A673 (cell line): ENCODE results near the gene CTAGE1. TPM values are rescaled to one million over a fixed set of nuclear protein-coding genes. Genes with fewer than 3 reads are reported as not detected.

Experiments used
- BruUV-seq: library from RNA; stranded (reverse); fragments of 400-500 nt; replicated peaks from 2 replicates; lab custom pipeline; 2021; lab: Mats Ljungman, UMichigan
- CTCF ChIA-PET: fragments of 300-600 bp; sonication (Branson Sonifier 250); formaldehyde crosslinking; loops from one replicate; lab custom pipeline; 2022; ENCODE audit warnings: antibody characterized with exemption; lab: Charles Lee
- POLR2A ChIA-PET: fragments of 300-600 bp; sonication (Branson Sonifier 250); formaldehyde crosslinking; loops from one replicate; lab custom pipeline; 2022; ENCODE audit warnings: antibody characterized with exemption; ENCODE audit not compliant: low non-redundant PET; lab: Charles Lee
- DNase-seq: peaks from one replicate; pipeline ENCODE4 v3.0.0-alpha.2; 2015; ENCODE audit warnings: low spot score
- H3K27ac ChIP-seq: fragments of 200-600 bp; sonication (generic); 2 replicates; pipeline ENCODE4 v1.5.1; 2016; ENCODE audit warnings: mixed run types, low read depth, mild to moderate bottlenecking, mixed read lengths, antibody characterized with exemption, low read length; ENCODE audit not compliant: poor library complexity, severe bottlenecking
- H3K27me3 ChIP-seq: fragments of 200-600 bp; sonication (generic); replicated peaks from 2 replicates; pipeline ENCODE4 v1.6.1; 2017; ENCODE audit warnings: mixed run types, low read depth, mild to moderate bottlenecking, mixed read lengths, antibody characterized with exemption, low read length; ENCODE audit not compliant: insufficient read depth, poor library complexity
- H3K36me3 ChIP-seq: fragments of 200-600 bp; sonication (generic); 2 replicates; pipeline ENCODE4 v1.6.1; 2016; ENCODE audit warnings: mixed run types, mild to moderate bottlenecking, mixed read lengths, antibody characterized with exemption, low read length; ENCODE audit not compliant: insufficient read depth, poor library complexity, severe bottlenecking
- H3K4me1 ChIP-seq: fragments of 200-600 bp; sonication (generic); 2 replicates; pipeline ENCODE4 v1.6.1; 2017; ENCODE audit warnings: mixed run types, mild to moderate bottlenecking, mixed read lengths, antibody characterized with exemption, low read length; ENCODE audit not compliant: insufficient read depth, poor library complexity, severe bottlenecking
- H3K4me3 ChIP-seq: fragments of 200-600 bp; sonication (generic); 2 replicates; pipeline ENCODE4 v1.5.1; 2016; ENCODE audit warnings: low read depth, mixed run types, mild to moderate bottlenecking, mixed read lengths, low read length; ENCODE audit not compliant: poor library complexity, severe bottlenecking
- H3K9me3 ChIP-seq: fragments of 200-600 bp; sonication (generic); 2 replicates; pipeline ENCODE4 v1.6.1; 2016; ENCODE audit warnings: mixed run types, low read depth, mild to moderate bottlenecking, mixed read lengths, antibody characterized with exemption, low read length; ENCODE audit not compliant: poor library complexity, severe bottlenecking
- CTCF ChIP-seq: fragments of 300-800, 200-600 bp; sonication (generic); conservative IDR thresholded peaks from 2 replicates; pipeline ENCODE4 v1.5.1; 2017; ENCODE audit warnings: low read depth, mild to moderate bottlenecking, antibody characterized with exemption, low read length, moderate library complexity, mixed read lengths
- EZH2 ChIP-seq: fragments of 200-600 bp; sonication (generic); IDR thresholded peaks from 2 replicates; pipeline ENCODE4 v1.6.1; 2017; ENCODE audit warnings: borderline replicate concordance, low read depth, mild to moderate bottlenecking, mixed read lengths, antibody characterized with exemption, low read length; ENCODE audit not compliant: poor library complexity, severe bottlenecking
- intact Hi-C: fragments of 100-400 bp; cut with micrococcal nuclease; formaldehyde crosslinking; loops from one replicate; pipeline ENCODE4 v1.10.0; 2022; ENCODE audit not compliant: unreplicated experiment
- total RNA-seq: library from RNA; stranded (reverse); gene quantifications from 2 replicates; pipeline ENCODE4 v1.2.3, GENCODE V29; 2021

Gene CTAGE1
- total RNA-seq, 1 experiment from 2014 or later: not detected

GRCh38 chr18:22408059-22408458 lies 9.7 kb downstream of the CTAGE1 start:
- H3K27ac ChIP-seq: no peak overlapping the region
- no peak overlapping the region for H3K4me3 ChIP-seq
- TF ChIP-seq EZH2 (no peak), CTCF (peak; percentile 15; the same call in 1 of the 2 replicates)
- no peaks in the 10 kb centered on the region for H3K36me3 ChIP-seq
- H3K4me1 ChIP-seq: no peaks in the 10 kb centered on the region
- ChIA-PET POLR2A (no interaction called here), CTCF (no interaction called here)
- no TSS peak for BruUV-seq
- H3K27me3 ChIP-seq: peaks cover 23% of the 10 kb centered on the region
- DNase-seq: no peak
- intact Hi-C loops: no loop called here
- H3K9me3 ChIP-seq: peaks cover 5% of the 10 kb centered on the region

GRCh38 chr18:22405142-22405541 lies 12.6 kb downstream of the CTAGE1 start:
- no peak for DNase-seq
- no peak overlapping the region for H3K4me3 ChIP-seq
- BruUV-seq: no TSS peak
- H3K36me3 ChIP-seq: no peaks in the 10 kb centered on the region
- ChIA-PET CTCF (no interaction called here), POLR2A (no interaction called here)
- peaks cover 13% of the 10 kb centered on the region for H3K27me3 ChIP-seq
- intact Hi-C loops: no loop called here
- H3K4me1 ChIP-seq: no peaks in the 10 kb centered on the region
- H3K27ac ChIP-seq: no peak overlapping the region
- TF ChIP-seq EZH2: no peak
- TF ChIP-seq CTCF: no peak
- H3K9me3 ChIP-seq: peaks cover 5% of the 10 kb centered on the region

GRCh38 chr18:22403950-22404349 lies 13.8 kb downstream of the CTAGE1 start:
- no peak for DNase-seq
- Histone ChIP-seq H3K9me3 (peaks cover 5% of the 10 kb centered on the region), H3K27me3 (peaks cover 8% of the 10 kb centered on the region), H3K4me1 (no peaks in the 10 kb centered on the region), H3K27ac (no peak overlapping the region), H3K36me3 (no peaks in the 10 kb centered on the region), H3K4me3 (no peak overlapping the region)
- ChIA-PET POLR2A (no interaction called here), CTCF (no interaction called here)
- TF ChIP-seq CTCF (no peak), EZH2 (no peak)
- no TSS peak for BruUV-seq
- intact Hi-C loops: no loop called here
